Stomach smooth muscle (tissue), 2 donors: ENCODE measurements around the gene CARD9.

Experiments used
- H3K27ac ChIP-seq: one replicate; pipeline ENCODE4 v1.7.0; 2013; ENCODE audit warnings: mild to moderate bottlenecking, low read length, inconsistent platforms
- H3K27me3 ChIP-seq, 2 donors: one replicate each; pipeline ENCODE4 v1.7.0; 2013; ENCODE audit warnings: low read length in 2 of 2; ENCODE audit not compliant: insufficient read depth in 2 of 2, control insufficient read depth in 1 of 2
- H3K36me3 ChIP-seq, 2 donors: one replicate each; pipeline ENCODE4 v1.7.0; 2013; ENCODE audit warnings: low read length in 2 of 2; ENCODE audit not compliant: control insufficient read depth in 2 of 2, insufficient read depth in 2 of 2
- H3K4me1 ChIP-seq: one replicate; pipeline ENCODE4 v1.7.0; 2013; ENCODE audit warnings: low read length; ENCODE audit not compliant: control insufficient read depth, insufficient read depth
- H3K4me3 ChIP-seq, 2 donors: one replicate each; pipeline ENCODE4 v1.7.0; 2013; ENCODE audit warnings: low read length in 2 of 2
- H3K9ac ChIP-seq, 2 donors: one replicate each; pipeline ENCODE4 v1.7.0; 2013; ENCODE audit warnings: low read length in 2 of 2, mild to moderate bottlenecking in 1 of 2
- H3K9me3 ChIP-seq, 2 donors: one replicate each; pipeline ENCODE4 v1.7.0; 2013; ENCODE audit warnings: low read length in 2 of 2; ENCODE audit not compliant: control insufficient read depth in 2 of 2
- donor health status: healthy.
- donor health status: Pancreatic carcinoma.

The CARD9 gene

GRCh38 chr9:136371533-136371880, 2.0 kb downstream of the CARD9 start:
- Histone ChIP-seq H3K9me3 (no peaks in the 10 kb centered on the region), H3K27ac (no peak overlapping the region), H3K27me3 (no peaks in the 10 kb centered on the region), H3K9ac (no peak overlapping the region), H3K36me3 (peaks cover 0 to 2% of the 10 kb centered on the region in 2 donors), H3K4me1 (peaks cover 10% of the 10 kb centered on the region), H3K4me3 (no peak overlapping the region)

GRCh38 chr9:136370687-136371532, 2.6 kb downstream of the CARD9 start:
- Histone ChIP-seq H3K27ac (no peak overlapping the region), H3K4me3 (no peak overlapping the region), H3K36me3 (peaks cover 0 to 2% of the 10 kb centered on the region in 2 donors)

GRCh38 chr9:136370037-136370436, 3.4 kb downstream of the CARD9 start:
- no peak overlapping the region for H3K9ac ChIP-seq
- peaks cover 0 to 2% of the 10 kb centered on the region in 2 donors for H3K36me3 ChIP-seq

More at GRCh38 chr9:136370687-136371532, 2.6 kb downstream of the CARD9 start:
- H3K9ac ChIP-seq = no peak overlapping the region
- no peaks in the 10 kb centered on the region for H3K27me3 ChIP-seq
- no peaks in the 10 kb centered on the region for H3K9me3 ChIP-seq
- H3K4me1 ChIP-seq = peaks cover 10% of the 10 kb centered on the region

GRCh38 chr9:136368190-136368589, 5.3 kb downstream of the CARD9 start:
- Histone ChIP-seq H3K27me3 (peaks cover 0 to 6% of the 10 kb centered on the region in 2 donors), H3K9ac (no peak overlapping the region), H3K4me3 (no peak overlapping the region), H3K9me3 (no peaks in the 10 kb centered on the region), H3K36me3 (no peaks in the 10 kb centered on the region), H3K27ac (no peak overlapping the region), H3K4me1 (peaks cover 13% of the 10 kb centered on the region)

More at GRCh38 chr9:136370037-136370436, 3.4 kb downstream of the CARD9 start:
- no peak overlapping the region for H3K27ac ChIP-seq
- H3K27me3 ChIP-seq = no peaks in the 10 kb centered on the region
- H3K4me1 ChIP-seq = peaks cover 8% of the 10 kb centered on the region
- no peak overlapping the region for H3K4me3 ChIP-seq
- no peaks in the 10 kb centered on the region for H3K9me3 ChIP-seq

- Histone ChIP-seq H3K9ac (no peak overlapping the region), H3K9me3 (no peaks in the 10 kb centered on the region), H3K27ac (no peak overlapping the region), H3K4me1 (peaks cover 14% of the 10 kb centered on the region), H3K4me3 (no peak overlapping the region), H3K36me3 (no peaks in the 10 kb centered on the region), H3K27me3 (peaks cover 0 to 6% of the 10 kb centered on the region in 2 donors)
Measured at GRCh38 chr9:136367296-136368145, 5.9 kb downstream of the CARD9 start.

GRCh38 chr9:136366826-136367225, 6.6 kb downstream of the CARD9 start:
- Histone ChIP-seq H3K9ac (no peak overlapping the region), H3K4me3 (no peak overlapping the region), H3K4me1 (peaks cover 18% of the 10 kb centered on the region), H3K36me3 (no peaks in the 10 kb centered on the region), H3K9me3 (no peaks in the 10 kb centered on the region), H3K27me3 (peaks cover 0 to 6% of the 10 kb centered on the region in 2 donors), H3K27ac (no peak overlapping the region)

- Histone ChIP-seq H3K9me3 (no peaks in the 10 kb centered on the region), H3K4me1 (peaks cover 28% of the 10 kb centered on the region), H3K9ac (no peak overlapping the region), H3K27ac (no peak overlapping the region), H3K27me3 (peaks cover 0 to 6% of the 10 kb centered on the region in 2 donors), H3K4me3 (no peak overlapping the region), H3K36me3 (no peaks in the 10 kb centered on the region)
Measured at GRCh38 chr9:136365775-136366222, 7.7 kb downstream of the CARD9 start.

GRCh38 chr9:136364942-136365774, 8.3 kb downstream of the CARD9 start:
- Histone ChIP-seq H3K27ac (no peak overlapping the region), H3K9me3 (no peaks in the 10 kb centered on the region), H3K27me3 (peaks cover 0 to 6% of the 10 kb centered on the region in 2 donors), H3K4me1 (peaks cover 31% of the 10 kb centered on the region), H3K9ac (no peak overlapping the region), H3K36me3 (no peaks in the 10 kb centered on the region), H3K4me3 (no peak overlapping the region)

- H3K27ac ChIP-seq = no peak overlapping the region
- H3K36me3 ChIP-seq = no peaks in the 10 kb centered on the region
- H3K9ac ChIP-seq = no peak overlapping the region
- H3K4me1 ChIP-seq = peaks cover 31% of the 10 kb centered on the region
- H3K4me3 ChIP-seq = peak overlapping the region in 1 of 2 donors; percentile 82
- H3K9me3 ChIP-seq = no peaks in the 10 kb centered on the region
- H3K27me3 ChIP-seq = peaks cover 0 to 6% of the 10 kb centered on the region in 2 donors
Measured at GRCh38 chr9:136363949-136364748, 9.3 kb downstream of the CARD9 start.
